ENCODE results near the gene SIK2. TPM values are rescaled to one million over a fixed set of nuclear protein-coding genes. Genes with fewer than 3 reads are reported as not detected.

SIK2 gene
- total RNA-seq, 1 donor from 2014 or later: 19.0 TPM

- Mint-ChIP-seq H3K4me1 (ENCODE audit: unreplicated experiment) (peaks cover 24% of the 10 kb centered on the region), H3K36me3 (ENCODE audit: unreplicated experiment) (peaks cover 55% of the 10 kb centered on the region), H3K27me3 (ENCODE audit: unreplicated experiment) (no peaks in the 10 kb centered on the region), H3K9me3 (ENCODE audit: unreplicated experiment) (no peaks in the 10 kb centered on the region), H3K27ac (ENCODE audit: unreplicated experiment) (peak overlapping the region; percentile 82), H3K4me3 (ENCODE audit: unreplicated experiment) (no peak overlapping the region)
- DNase-seq (ENCODE audit: extremely low spot score, unreplicated experiment): no peak
- TF ChIP-seq CTCF (IDR thresholded peaks at IDR 0.05): no peak
These were observed 143.7 kb downstream of the SIK2 start for GRCh38 chr11:111745719-111746504.

- Mint-ChIP-seq H3K4me3 (ENCODE audit: unreplicated experiment) (no peak overlapping the region), H3K4me1 (ENCODE audit: unreplicated experiment) (peaks cover 24% of the 10 kb centered on the region), H3K9me3 (ENCODE audit: unreplicated experiment) (no peaks in the 10 kb centered on the region), H3K27ac (ENCODE audit: unreplicated experiment) (no peak overlapping the region), H3K27me3 (ENCODE audit: unreplicated experiment) (no peaks in the 10 kb centered on the region), H3K36me3 (ENCODE audit: unreplicated experiment) (peaks cover 50% of the 10 kb centered on the region)
- DNase-seq (ENCODE audit: extremely low spot score, unreplicated experiment): no peak
- no peak for TF ChIP-seq CTCF (IDR thresholded peaks at IDR 0.05)
These were observed 146.0 kb downstream of the SIK2 start for GRCh38 chr11:111748035-111748804.

GRCh38 chr11:111749646-111750045 lies 147.4 kb downstream of the SIK2 start:
- Mint-ChIP-seq H3K4me3 (ENCODE audit: unreplicated experiment) (no peak overlapping the region), H3K27ac (ENCODE audit: unreplicated experiment) (no peak overlapping the region), H3K27me3 (ENCODE audit: unreplicated experiment) (no peaks in the 10 kb centered on the region), H3K9me3 (ENCODE audit: unreplicated experiment) (no peaks in the 10 kb centered on the region), H3K4me1 (ENCODE audit: unreplicated experiment) (peaks cover 16% of the 10 kb centered on the region), H3K36me3 (ENCODE audit: unreplicated experiment) (peaks cover 44% of the 10 kb centered on the region)
- TF ChIP-seq CTCF (IDR thresholded peaks at IDR 0.05): no peak
- no peak for DNase-seq (ENCODE audit: extremely low spot score, unreplicated experiment)

- Mint-ChIP-seq H3K36me3 (ENCODE audit: unreplicated experiment) (peaks cover 51% of the 10 kb centered on the region), H3K27ac (ENCODE audit: unreplicated experiment) (no peak overlapping the region), H3K27me3 (ENCODE audit: unreplicated experiment) (no peaks in the 10 kb centered on the region), H3K4me1 (ENCODE audit: unreplicated experiment) (peaks cover 10% of the 10 kb centered on the region), H3K4me3 (ENCODE audit: unreplicated experiment) (no peak overlapping the region), H3K9me3 (ENCODE audit: unreplicated experiment) (no peaks in the 10 kb centered on the region)
- DNase-seq (ENCODE audit: extremely low spot score, unreplicated experiment): no peak
- TF ChIP-seq CTCF (IDR thresholded peaks at IDR 0.05): no peak
These were observed 153.8 kb downstream of the SIK2 start for GRCh38 chr11:111756097-111756496.

- peaks cover 55% of the 10 kb centered on the region for H3K36me3 Mint-ChIP-seq (ENCODE audit: unreplicated experiment)
- DNase-seq (ENCODE audit: extremely low spot score, unreplicated experiment): no peak
- peaks cover 17% of the 10 kb centered on the region for H3K4me1 Mint-ChIP-seq (ENCODE audit: unreplicated experiment)
- TF ChIP-seq CTCF (IDR thresholded peaks at IDR 0.05): no peak
- H3K27me3 Mint-ChIP-seq (ENCODE audit: unreplicated experiment): no peaks in the 10 kb centered on the region
- H3K9me3 Mint-ChIP-seq (ENCODE audit: unreplicated experiment): no peaks in the 10 kb centered on the region
- peak overlapping the region; percentile 25 for H3K27ac Mint-ChIP-seq (ENCODE audit: unreplicated experiment)
- no peak overlapping the region for H3K4me3 Mint-ChIP-seq (ENCODE audit: unreplicated experiment)
These were observed 157.1 kb downstream of the SIK2 start for GRCh38 chr11:111759376-111759775.
